Ishikawa (cell line): Measurements from ENCODE around the gene APBB2.

Source experiments
- CEBPB ChIP-seq: IDR thresholded peaks from 2 replicates; pipeline ENCODE4 v1.6.1; 2012
- CREB1 ChIP-seq: IDR thresholded peaks from 2 replicates; pipeline ENCODE4 v1.6.1; 2012; ENCODE audit warnings: low read depth
- EGR1 ChIP-seq: IDR thresholded peaks from 2 replicates; pipeline ENCODE4 v1.6.1; 2012
- EP300 ChIP-seq: IDR thresholded peaks from 2 replicates; pipeline ENCODE4 v1.6.1; 2012; ENCODE audit warnings: borderline replicate concordance
- FOXM1 ChIP-seq: IDR thresholded peaks from 2 replicates; pipeline ENCODE4 v1.6.1; 2012; ENCODE audit warnings: low read depth, borderline replicate concordance
- NFIC ChIP-seq: IDR thresholded peaks from 2 replicates; pipeline ENCODE4 v1.6.1; 2012
- RAD21 ChIP-seq: IDR thresholded peaks from 2 replicates; pipeline ENCODE4 v1.6.1; 2012; ENCODE audit warnings: low read depth
- TAF1 ChIP-seq: IDR thresholded peaks from 2 replicates; pipeline ENCODE4 v1.6.1; 2012; ENCODE audit warnings: low read depth, mild to moderate bottlenecking
- TCF12 ChIP-seq: IDR thresholded peaks from 2 replicates; pipeline ENCODE4 v1.6.1; 2012; ENCODE audit warnings: low read depth
- TEAD4 ChIP-seq: IDR thresholded peaks from 2 replicates; pipeline ENCODE4 v1.6.1; 2012
- YY1 ChIP-seq: IDR thresholded peaks from 2 replicates; pipeline ENCODE4 v1.6.1; 2012; ENCODE audit warnings: low read depth
- ZBTB7A ChIP-seq: IDR thresholded peaks from 2 replicates; pipeline ENCODE4 v1.6.1; 2012; ENCODE audit warnings: low read depth
- TF ChIP-seq, protein P1 (sequence below): IDR thresholded peaks from 2 replicates; pipeline ENCODE4 v1.6.1; 2012
- TF ChIP-seq, protein P2 (sequence below): IDR thresholded peaks from 2 replicates; pipeline ENCODE4 v1.6.1; 2012; ENCODE audit warnings: low read depth, mild to moderate bottlenecking
- TF ChIP-seq, protein P3 (sequence below): IDR thresholded peaks from 2 replicates; pipeline ENCODE4 v1.6.1; 2012

The APBB2 gene

DNA sequence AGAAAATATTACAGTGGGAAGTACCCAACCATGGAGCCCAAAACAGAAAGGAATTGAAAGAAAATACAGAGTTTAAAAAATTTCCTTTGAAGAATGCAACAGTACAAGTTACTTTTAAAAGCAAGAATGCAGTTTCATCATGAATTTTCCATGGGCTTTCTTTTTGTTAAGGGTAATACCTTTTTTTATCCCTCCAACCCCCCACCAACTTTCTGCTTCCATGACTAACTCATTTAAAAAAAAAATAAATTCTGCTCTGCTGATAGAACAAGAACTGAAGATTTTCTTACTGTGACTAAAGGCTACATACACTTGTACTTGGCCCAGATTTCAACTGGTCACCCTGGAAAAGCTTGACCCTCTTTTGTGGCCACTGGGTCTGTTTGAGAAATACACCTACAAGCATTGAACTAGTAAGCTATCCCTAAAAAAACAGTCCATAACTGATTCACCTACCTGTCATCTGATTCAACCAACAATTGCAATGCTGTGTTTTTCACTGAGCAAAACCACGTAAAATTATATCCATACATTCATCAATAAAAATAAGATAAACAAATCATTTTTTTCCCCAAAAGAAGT lies 250.4 kb downstream of the APBB2 start:
- no peak for TF ChIP-seq TEAD4
- no peak for TF ChIP-seq RAD21
- no peak for TF ChIP-seq CEBPB
- TF ChIP-seq NFIC: no peak
- TF ChIP-seq ZBTB7A: no peak

DNA sequence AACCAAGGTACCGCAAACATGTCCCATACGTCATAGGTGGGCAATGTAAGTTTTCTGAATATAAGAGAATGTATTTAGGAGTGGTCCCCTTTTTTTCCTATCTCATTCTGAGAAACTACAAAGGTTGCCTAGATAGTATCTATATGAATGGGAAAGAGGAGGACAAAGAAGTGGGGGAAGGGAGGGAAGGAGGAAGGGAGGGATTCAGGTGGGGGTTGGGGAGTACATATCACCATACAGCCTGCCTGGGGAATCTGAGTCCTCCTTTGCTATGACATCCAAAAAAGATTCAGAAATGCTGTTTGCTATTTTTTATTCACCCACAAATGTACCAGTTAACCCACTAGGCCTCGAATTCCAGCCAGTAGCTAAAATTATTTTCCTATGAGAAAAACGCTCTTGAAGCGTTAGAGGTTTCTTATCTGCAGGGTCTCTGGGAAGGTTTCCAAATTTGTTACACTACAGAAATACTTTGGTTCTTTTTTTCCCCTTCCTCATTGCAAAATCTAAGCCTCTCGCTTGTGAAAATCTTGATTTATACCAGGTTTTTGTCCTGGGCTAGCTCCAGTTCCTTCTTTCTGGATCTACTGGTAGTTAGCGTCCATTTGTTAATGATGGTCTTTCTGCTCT lies 251.7 kb downstream of the APBB2 start:
- TF ChIP-seq FOXM1: no peak
- no peak for TF ChIP-seq TAF1
- TF ChIP-seq CEBPB: no peak
- no peak for TF ChIP-seq ZBTB7A
- TF ChIP-seq TEAD4: no peak
- no peak for TF ChIP-seq YY1
- no peak for TF ChIP-seq TCF12
- TF ChIP-seq EGR1: no peak
- TF ChIP-seq, protein P1, sequence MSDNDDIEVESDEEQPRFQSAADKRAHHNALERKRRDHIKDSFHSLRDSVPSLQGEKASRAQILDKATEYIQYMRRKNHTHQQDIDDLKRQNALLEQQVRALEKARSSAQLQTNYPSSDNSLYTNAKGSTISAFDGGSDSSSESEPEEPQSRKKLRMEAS: no peak
- TF ChIP-seq, protein P2, sequence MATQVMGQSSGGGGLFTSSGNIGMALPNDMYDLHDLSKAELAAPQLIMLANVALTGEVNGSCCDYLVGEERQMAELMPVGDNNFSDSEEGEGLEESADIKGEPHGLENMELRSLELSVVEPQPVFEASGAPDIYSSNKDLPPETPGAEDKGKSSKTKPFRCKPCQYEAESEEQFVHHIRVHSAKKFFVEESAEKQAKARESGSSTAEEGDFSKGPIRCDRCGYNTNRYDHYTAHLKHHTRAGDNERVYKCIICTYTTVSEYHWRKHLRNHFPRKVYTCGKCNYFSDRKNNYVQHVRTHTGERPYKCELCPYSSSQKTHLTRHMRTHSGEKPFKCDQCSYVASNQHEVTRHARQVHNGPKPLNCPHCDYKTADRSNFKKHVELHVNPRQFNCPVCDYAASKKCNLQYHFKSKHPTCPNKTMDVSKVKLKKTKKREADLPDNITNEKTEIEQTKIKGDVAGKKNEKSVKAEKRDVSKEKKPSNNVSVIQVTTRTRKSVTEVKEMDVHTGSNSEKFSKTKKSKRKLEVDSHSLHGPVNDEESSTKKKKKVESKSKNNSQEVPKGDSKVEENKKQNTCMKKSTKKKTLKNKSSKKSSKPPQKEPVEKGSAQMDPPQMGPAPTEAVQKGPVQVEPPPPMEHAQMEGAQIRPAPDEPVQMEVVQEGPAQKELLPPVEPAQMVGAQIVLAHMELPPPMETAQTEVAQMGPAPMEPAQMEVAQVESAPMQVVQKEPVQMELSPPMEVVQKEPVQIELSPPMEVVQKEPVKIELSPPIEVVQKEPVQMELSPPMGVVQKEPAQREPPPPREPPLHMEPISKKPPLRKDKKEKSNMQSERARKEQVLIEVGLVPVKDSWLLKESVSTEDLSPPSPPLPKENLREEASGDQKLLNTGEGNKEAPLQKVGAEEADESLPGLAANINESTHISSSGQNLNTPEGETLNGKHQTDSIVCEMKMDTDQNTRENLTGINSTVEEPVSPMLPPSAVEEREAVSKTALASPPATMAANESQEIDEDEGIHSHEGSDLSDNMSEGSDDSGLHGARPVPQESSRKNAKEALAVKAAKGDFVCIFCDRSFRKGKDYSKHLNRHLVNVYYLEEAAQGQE: no peak
- no peak for TF ChIP-seq CREB1
- TF ChIP-seq NFIC: no peak
- TF ChIP-seq, protein P3, sequence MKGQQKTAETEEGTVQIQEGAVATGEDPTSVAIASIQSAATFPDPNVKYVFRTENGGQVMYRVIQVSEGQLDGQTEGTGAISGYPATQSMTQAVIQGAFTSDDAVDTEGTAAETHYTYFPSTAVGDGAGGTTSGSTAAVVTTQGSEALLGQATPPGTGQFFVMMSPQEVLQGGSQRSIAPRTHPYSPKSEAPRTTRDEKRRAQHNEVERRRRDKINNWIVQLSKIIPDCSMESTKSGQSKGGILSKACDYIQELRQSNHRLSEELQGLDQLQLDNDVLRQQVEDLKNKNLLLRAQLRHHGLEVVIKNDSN: no peak
- no peak for TF ChIP-seq EP300
- no peak for TF ChIP-seq RAD21

DNA sequence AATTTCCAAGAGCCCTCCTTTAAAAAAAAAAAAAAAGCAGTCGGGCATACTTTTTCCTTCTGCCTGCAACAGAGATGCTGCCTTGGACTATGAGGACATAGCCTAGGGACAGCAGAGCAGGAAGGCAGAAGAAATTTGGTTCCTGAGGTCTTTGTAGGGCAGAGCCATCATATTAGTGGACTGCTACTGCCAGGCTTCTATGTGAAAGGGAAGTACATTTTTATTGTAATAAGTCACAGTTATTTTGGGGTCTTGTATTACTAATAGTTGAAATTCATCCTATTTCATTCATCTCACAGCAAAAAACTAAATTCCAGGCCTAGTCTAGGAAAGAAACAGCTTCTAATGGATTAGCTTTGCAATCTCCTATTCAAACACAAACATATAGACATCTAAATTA lies 253.4 kb downstream of the APBB2 start:
- TF ChIP-seq EP300 (no peak), EGR1 (no peak), TAF1 (no peak), NFIC (no peak)

DNA sequence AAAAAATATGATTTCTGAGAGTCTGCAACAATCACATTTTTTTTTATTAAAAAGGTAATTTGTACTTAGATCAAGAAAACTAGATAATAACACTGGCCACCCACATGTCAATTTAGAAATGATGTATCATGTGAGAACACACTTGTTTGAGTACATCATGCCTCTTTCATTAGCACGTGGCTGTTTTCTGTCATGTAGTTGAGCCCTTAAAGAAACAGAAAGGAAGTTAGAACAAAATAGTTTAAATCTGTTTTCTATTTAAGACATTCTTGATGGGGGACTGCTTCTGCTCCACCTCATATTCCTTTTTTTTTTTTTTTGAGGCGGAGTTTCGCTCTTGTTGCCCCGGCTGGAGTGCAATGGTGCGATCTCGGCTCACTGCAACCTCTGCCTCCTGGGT lies 257.1 kb downstream of the APBB2 start:
- no peak for TF ChIP-seq CREB1
- no peak for TF ChIP-seq TEAD4
- no peak for TF ChIP-seq TAF1
- no peak for TF ChIP-seq ZBTB7A
- TF ChIP-seq NFIC: no peak
- TF ChIP-seq, protein P1: no peak
- TF ChIP-seq FOXM1: no peak
- no peak for TF ChIP-seq RAD21
- no peak for TF ChIP-seq YY1
- TF ChIP-seq, protein P2: no peak

DNA sequence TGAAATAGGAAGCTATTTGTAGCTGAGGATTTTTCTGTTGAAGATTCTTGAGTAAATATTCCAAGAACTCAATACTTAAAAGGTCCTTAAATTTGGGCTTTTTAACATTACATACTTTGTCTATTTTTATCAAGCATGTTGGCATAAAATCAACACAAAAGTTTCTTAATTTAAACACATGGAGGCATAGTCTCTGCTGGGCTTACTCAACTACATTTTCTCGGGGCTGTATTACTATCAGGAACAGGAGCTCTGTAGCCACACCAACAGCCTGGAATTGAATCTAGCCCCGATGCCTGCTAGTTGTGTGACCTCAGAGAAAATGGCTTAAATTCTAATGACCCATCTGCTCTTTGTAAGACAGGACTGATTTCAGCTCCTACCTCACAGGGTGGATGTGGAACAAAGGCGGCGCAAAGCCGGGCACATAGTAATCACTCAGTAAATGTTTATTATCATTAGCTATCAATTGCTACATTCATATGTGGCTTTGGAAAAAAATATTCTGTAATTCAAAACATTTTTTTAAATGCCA lies 257.6 kb downstream of the APBB2 start:
- TF ChIP-seq, protein P3: no peak
- no peak for TF ChIP-seq EP300
- no peak for TF ChIP-seq EGR1
- TF ChIP-seq TEAD4: no peak

DNA sequence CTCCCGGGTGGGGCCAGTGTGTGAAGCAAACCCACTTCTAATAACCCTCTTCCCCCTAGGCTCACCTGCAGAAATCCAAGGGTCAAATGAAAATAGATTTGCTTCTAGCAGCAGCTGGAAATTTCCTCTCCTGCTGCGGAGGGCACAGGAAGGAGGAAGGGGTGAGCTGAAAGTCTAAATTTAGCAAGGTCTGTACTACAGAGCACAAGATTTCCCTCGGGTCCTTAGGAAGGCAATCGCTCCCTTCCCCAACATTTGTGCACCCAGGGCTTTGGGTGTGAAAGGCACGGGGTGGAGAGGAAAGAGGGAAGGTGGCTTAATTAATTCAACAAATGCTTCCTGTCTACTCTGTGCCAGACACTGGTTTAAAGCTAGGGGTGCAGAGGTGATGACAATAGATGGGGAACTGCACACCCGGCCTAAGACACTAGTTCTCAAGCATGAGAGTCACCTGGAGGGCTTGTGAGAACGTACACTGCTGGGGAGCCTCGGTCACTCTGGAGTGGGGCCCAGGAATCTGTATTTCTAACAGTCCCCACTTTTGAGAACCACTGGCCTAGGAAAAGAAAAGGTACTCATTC lies 260.2 kb downstream of the APBB2 start:
- TF ChIP-seq TCF12 (no peak), TAF1 (no peak), CREB1 (no peak), NFIC (no peak), EP300 (no peak), TEAD4 (no peak), CEBPB (no peak), ZBTB7A (no peak)
- TF ChIP-seq, protein P1: no peak
- TF ChIP-seq, protein P3: no peak
- TF ChIP-seq, protein P2: no peak
